Activated CD4-positive, alpha-beta T cell treated with anti-CD3 and anti-CD28 coated beads, Interleukin-2, Interleukin-4, amounts not matched to agents 100 ng/mL and 50 ng/mL, durations not matched to agents 16 hours and 8 hours (primary cell): Measurements from ENCODE around the gene DLG2.

Experiments
- DNase-seq: peaks from one replicate; pipeline ENCODE4 v3.0.0-alpha.2; 2020; ENCODE audit warnings: low spot score

The DLG2 gene

DNA sequence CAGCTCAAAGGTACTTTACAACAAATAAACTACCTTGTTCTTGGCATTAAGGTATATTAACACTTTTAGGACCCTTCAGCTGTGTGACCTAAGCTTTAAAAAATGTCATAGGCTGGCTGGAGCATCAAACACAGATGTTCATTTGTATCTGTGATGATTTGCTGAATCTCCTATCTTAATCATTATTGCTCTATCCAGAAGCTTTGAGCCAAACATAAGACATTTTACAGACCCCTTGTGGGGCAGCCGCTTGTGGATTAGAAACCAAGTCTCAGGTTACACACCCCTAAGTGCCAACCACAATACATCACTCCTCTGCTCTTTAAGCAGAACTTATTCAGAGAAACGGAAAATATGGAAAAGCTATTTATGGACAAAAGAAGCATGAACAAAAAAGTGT, 1946.8 kb downstream of the DLG2 start:
- DNase-seq: no peak

DNA sequence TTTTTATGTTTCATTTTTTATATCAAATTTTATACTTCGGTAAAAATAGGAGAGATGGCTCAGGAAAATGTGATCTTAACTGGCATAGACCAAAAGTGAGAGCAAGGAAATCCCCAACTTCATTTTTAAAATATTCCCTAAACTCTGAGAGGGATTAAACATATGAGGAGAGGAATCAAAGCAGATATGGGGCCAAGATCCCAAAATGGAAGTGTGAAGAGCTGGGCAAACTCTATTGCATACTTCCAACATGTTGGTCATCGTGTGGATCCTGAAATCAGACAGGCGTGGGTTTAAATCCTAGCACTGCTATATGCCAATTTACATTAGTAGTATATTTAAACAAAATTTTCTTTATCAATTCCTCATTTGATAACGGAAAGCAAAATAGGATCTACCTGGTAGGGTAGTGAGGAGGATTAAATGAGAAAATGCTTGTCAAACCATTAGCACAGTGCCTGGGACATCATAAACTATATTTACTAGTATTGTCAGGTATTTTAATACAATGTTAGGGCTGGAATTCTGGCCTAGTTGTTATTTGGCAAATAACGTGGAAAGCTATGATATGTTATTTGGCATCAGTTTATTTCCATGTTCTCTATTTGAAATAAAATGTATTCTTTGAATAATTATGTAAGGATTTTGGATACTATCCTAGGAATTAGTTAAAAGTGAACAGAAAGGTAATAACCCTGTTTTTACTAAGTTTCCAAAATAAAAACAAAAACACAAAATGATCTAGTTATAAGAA, 1948.1 kb downstream of the DLG2 start:
- DNase-seq: no peak

DNA sequence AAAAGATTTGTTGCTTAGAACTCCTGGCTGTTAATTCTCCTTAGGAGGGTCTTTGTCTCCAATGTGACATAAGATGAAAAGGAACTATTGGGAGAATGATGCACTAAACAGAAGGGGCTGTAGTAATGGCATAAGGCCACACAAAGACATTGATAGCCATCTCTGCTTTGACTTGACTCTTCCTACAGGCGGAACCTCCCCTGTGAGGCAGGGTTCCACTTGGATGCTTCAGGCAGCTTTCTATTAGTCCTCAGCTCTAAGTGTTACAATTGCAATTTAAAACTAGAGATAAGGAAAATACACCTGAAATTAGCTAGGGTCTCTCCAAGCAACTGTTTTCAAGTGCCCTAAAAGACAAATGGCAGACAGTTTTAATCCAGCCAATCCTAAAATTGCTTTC, 1949.4 kb downstream of the DLG2 start:
- no peak for DNase-seq

DNA sequence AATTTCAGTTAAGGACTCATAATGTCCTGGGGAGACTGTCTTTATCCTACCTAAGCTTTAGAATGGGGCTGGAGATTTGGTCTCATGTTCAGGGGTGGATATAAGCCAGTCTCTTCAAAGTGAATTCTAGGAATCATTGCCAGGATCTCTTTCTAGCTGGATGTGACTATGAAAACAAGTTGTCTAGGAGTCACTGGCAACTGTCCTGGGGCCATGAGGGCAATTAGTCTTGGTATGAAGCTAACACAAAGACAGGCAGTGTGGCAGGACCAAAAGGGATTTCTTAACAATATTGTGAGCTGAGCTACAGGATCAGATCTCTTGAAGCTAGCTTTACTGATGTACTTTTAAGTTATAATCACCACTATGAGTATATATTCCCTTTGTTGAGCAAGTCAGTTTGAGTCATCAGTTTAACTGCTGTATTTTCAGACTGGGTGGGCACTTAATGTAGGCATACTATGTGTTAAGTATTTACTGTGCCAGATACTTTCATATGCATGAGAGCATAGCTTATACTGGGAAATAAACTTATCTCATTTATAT, 1951.0 kb downstream of the DLG2 start:
- no peak for DNase-seq

DNA sequence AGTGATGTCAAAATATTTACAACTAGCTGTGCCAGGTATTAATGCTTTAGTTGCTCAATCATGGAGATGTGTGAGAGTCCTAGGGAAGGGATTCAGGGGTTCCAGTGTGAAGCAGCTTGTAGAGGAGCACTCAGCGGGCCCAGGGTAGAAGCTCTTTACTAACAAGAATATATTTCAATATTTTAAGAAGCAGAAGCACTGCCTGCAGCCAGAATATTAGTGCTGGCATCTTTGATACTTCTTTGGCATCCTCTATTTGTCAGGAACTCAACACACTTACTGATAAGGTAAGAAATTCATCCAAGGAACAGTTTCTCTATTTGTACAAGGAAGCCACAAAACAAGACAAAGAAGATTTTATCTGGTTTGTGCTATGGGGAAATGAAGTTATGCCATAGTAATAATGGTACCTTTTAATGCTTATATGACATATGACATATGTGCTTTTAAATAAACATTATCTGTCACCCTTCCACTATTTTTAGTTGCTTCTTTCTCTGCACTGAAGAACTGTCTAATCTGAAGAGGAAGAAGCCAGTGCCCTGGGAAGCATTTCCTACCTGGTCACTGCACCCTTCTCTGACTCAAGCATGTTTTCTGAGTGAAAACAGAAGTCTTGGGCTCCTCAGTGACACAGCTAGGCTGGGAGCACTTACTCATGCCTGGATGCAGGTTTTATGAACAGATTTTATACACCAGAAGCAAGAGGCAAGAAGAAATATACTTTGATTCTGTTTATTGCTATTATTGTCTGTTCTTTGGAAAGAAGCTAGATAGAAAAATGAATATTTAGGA, 1952.8 kb downstream of the DLG2 start:
- no peak for DNase-seq

DNA sequence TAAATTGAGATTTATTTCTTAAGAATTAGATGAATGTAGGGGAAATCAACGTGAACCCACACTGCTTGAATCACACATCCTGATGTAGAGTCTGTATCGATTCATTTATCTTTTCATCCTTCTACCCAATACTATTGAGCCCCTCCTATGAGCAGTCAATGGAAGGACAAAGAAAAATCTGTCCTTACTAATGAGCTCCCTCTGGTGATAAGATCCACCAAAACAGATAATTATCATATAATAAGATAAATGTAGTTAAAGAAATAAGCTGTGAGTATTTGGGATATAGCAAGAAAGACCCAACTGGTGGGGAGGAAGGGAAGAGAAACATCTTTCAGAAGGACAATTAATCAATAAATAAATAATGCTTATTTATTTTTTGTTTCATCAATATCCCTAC, 1955.9 kb downstream of the DLG2 start:
- DNase-seq: no peak

DNA sequence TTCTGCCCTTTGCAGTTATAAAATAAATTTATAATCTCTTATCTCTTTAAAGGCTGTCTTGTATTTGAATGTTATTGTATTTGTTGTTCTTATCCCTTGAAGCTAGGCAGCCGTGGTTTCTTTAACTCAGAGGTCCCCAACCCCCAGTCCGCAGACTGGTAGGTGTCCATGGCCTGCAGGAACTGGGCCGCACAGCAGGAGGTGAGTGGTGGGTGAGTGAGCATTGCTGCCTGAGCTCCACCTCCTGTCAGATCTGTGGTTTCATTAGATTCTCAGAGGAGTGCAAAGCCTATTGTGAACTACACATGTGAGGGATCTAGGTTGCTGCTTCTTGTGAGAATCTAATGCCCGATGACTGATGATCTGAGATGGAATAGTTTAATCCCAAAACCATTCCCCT, 1961.0 kb downstream of the DLG2 start:
- DNase-seq: no peak

DNA sequence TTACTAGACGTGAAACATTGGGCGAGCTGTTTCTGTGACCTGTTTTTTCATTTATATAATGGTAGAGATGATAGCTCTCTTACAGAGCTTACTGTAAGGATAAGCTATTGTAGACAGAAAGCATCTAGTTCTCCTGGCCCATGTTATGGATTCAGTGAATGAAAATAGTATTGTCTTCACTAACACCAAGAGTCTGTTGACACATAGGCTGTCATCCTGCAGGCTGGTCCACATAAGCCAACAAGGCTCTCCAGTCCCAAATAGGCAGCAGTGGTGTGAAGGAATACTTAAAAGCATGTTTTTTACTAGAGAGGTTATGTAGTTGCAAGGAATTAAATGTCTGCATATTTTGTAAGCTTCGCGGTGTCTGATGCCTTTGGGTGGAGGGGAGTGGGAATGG, 1963.2 kb downstream of the DLG2 start:
- no peak for DNase-seq

DNA sequence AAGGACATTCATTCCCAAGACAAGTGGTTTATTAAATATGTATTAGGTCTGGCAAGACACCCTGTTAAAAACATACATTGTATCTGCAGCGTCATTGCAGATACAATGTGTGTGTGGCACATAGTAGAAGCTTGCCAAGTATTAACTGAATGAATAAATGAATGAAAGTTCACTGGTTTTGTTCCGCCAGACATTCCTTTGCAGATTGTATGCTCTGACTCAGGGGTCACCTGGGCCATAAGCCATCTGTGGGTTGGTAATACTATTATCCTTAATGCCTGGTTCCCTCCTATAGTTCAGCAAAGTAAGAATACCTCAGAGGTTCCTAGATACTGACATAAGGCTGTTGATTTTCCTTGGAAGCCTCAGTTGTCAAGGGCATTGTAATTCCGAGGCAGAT, 1963.7 kb downstream of the DLG2 start:
- DNase-seq: no peak

DNA sequence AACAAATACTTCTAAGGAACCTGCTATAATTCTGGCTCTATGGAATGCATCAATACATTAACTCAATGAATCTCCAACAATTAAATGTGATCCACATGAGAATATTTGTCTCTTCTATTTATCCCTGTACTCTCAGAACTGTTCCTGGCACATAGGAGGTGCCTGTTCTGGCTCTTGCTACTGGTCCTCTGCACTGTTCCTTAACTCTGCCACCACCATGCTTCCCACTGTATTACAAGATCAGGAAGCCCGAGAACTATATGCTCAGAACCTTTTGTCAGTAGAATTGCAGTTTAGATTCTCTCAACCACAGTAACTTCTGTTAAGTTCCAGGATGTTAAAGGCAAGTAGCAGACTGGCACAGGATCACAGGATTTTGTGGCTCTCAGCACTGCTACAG, 1964.7 kb downstream of the DLG2 start:
- DNase-seq: no peak

DNA sequence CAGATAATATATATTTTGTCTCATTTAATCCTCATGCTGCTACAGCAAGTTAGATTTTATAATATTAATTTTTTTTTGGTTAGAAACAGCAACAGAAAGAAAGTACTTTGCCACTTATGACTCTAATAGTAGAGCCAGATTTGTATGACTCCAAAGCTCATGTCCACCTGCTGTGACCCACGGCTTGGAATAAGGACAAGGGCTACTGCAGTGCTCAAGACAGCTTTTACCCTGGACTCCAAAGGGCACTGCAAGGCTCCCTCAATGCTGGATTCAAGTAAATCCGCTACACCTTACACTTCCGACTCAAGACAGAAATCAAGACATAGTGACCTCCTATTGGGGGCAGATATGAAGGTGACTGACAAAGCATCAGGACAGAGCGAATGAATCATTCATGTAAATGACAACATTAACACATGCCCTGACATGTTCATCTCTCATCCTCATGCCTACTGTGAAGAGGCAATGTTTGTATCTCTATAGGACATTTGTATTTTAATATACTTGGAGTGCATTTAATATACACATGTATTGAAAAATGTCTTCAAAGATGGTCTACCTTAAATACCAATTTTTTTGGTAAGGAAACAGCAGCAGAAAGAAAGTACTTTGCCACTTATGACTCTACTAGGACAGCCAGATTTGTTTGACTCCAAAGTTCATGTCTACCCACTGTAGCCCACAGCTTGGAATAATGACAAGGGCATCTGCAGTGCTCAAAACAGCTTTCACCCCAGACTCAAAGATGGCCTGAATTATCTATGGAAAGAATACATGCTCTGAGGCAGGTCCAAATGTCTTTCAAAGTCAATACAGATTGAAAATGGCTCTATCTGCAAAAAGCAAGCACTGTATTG, 1965.4 kb downstream of the DLG2 start:
- DNase-seq: no peak

DNA sequence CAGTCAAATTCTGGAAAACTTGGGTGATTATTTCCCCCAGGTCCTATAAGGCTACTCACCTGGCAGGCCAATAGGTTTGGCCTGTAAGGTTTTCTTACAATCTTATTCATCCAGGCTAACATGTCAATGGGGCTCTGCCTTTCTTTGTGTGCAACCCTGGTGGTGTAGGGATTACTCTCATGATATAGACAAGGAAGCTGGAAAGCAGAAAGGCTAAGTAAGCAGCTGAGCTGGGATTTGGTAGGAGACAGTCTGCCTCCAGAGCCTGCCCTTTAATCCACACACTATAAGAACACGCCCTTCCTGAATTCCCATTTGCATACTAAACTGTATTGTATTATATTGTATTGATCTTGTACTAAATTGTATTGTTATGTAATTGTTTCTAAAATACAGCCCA, 1967.7 kb downstream of the DLG2 start:
- DNase-seq: no peak

DNA sequence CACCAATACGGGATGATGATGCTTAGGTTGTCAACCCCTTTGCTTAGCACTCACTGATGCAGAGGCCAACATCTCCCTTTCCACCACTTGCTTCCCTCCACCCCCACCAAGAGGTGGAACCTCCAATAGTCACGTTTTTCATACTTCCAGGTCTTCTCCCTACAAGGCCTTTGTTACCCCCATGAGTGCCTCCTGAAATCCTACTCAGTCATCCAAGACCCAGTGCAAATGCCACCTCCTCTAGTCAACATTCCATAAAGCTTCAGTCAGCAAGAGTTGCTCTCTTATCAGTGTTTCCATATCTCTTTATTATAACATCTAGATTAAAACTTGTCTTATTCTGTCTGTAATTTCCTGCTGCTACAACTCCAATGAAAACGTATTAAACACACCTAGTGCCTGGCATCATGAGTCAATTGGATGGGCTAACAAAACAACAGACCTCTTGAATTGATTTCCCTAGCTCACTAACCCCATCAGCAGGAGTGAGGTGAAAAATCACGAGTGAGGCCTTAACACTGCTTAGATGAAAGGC, 1970.3 kb downstream of the DLG2 start:
- no peak for DNase-seq

DNA sequence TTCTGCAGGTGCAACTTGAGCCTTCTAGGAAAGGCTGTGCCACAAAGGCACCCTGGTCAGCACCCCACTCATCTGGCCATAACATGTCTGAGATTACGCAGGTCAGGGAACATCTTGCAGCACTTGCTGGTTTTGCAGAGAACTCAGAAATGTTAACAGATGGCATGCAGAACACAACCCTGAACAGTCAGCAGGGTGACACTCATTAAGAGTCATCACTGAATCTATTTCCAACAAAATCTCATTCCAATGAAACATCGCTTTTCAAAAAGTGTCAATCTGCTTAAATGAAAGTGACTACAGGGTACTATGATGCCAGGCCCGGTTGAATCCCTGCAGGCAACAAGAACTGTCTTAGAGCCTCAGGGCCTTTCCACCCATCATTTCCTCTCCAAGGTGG, 1971.2 kb downstream of the DLG2 start:
- no peak for DNase-seq

DNA sequence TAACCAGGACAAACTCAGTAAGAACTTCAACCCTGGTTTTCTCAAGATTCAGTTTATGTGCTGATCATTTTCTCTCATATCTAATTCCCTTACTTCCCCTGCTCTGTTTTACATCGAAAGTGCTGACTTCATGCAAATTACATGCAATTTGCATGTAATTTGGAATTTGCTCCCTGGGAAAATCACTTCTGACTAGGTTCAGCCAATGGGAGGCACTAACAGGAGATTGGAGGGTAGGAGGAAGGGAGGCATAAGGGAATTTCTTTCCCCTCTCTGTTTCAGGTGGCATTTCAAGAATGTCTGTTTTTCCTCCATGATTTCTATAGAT, 1977.7 kb downstream of the DLG2 start:
- no peak for DNase-seq

DNA sequence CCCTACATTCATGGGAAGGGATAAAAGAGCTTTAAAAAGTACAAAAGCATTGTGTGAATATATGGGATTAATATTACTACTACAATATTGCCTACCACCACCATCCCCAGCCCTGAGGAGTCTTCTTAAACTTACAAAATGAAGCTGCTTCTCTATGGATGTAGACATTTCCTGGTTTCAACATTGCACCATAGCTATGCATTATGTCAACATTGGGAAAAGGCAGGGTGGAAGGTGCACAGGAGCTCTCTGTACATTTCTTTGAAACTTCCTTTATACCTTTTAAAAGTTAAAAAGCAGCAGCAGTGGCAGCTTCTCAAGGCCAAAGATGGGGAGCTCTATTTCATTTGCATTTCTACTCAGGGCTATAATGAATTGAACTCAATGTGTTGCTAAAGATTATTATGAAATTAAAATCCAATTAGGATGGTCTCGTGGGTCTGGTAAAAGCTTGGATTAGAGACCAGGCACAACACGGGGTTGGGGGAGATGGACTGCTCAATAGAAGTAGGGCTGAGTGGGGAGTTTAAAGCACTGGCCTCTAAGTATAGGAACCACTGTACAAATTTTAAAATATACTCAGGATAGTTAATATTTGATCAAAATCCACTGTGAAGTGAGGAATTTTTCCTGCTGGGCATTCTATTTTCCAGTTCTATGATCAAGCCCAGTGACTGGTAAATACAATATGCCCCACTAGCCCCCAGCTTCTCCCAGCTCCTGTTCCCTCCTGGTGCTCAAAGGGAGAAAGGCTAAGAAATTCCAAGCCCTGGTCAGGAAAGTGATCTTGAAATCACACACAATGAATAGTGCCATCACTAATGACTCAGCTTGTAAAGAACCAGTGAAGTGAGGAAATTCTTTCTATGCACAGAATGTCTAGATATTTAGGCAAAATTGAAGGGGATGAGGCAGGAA, 1978.3 kb downstream of the DLG2 start:
- DNase-seq: no peak

DNA sequence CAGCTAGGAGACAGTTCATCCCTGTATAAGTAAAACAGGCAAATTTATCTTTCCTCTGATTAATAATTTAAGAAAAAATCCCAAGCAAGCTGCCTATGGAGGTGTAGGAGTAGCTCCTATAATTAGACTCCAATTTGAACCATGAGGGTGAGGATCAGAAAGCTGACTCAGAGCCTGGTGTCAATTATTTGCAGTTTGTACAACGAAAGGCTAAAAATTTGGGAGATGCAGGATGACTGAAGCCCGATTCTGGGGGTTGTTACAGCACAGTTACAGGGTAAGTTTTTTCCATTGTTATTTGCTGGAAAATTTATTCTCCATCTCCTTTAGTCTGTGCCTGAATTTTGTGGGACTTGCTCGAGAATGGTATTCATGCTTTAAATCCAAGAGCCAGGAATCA, 1981.6 kb downstream of the DLG2 start:
- no peak for DNase-seq

DNA sequence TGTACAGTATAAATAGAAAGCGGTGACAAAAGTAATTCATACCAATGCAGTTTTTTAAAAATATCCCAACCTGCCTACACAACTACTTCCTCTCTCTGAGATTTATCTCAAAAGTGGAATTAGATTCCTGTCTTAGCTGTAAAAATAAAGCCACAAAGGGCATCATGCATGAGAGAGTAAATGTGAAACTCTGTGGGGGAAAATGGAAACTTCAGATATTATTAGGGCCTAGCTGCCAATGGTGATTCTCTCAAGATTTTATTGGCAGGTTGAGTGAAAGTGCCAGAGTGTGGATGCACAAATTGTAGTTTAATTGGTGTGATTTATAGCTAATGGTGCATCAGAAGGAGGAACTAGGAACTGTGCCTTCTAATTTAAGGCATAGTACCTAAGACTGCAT, 1984.0 kb downstream of the DLG2 start:
- DNase-seq: no peak

DNA sequence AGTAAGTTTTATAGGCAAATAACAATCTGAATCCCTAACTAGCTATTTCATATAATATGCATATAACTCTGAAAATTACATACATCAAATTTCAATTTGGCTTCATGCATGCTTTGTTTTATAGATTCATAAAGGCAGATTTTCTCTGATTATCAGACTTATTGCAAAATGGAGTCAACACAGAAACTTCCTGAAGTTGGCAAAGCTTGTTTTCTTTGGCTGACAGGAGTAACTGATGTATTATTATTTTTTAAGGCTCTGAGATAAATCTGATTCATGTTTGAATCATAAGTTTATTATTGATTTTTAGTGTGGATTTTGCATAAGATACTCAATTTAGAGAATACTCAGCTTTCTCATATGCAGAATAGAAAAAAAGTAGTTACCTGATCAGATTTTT, 1984.6 kb downstream of the DLG2 start:
- DNase-seq: no peak

DNA sequence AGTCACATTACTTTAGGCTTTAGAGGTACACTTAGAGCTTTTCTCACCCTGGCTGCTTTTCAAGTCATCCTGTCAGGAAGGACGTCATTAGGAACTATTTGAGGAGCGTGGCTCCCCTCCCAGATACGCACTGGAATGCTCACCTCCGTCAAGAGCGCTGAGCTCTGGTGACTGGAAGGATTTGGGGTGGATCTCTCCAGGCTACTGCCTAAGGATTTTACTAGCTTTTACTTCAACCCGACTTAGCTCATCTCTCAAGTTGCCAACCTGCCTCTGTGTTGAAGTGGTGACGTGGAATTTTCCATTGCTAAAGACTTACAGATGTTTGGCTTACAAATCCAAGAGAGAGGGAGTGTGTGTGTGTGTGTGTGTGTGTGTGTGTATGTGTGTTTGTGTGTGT, 1985.6 kb downstream of the DLG2 start:
- no peak for DNase-seq
